PFSK-1 (cell line): ENCODE results near the gene GALNS.

Experiments
- FOXP2 ChIP-seq: optimal IDR thresholded peaks from 2 replicates; pipeline ENCODE3; 2011; ENCODE audit warnings: borderline replicate concordance, control low read depth, inconsistent platforms; ENCODE audit not compliant: insufficient read depth; ENCODE audit errors: extremely low read length, extremely low read depth
- POLR2AphosphoS5 ChIP-seq: IDR thresholded peaks from 2 replicates; pipeline ENCODE4 v1.6.1; 2012; ENCODE audit warnings: low read depth, mild to moderate bottlenecking, control low read depth, low read length, moderate library complexity
- SIN3A ChIP-seq: IDR thresholded peaks from 2 replicates; pipeline ENCODE4 v1.6.1; 2012; ENCODE audit warnings: mild to moderate bottlenecking, low read length, moderate library complexity, borderline replicate concordance; ENCODE audit not compliant: insufficient read depth
- TAF1 ChIP-seq: IDR thresholded peaks from 2 replicates; pipeline ENCODE4 v1.6.1; 2012; ENCODE audit warnings: low read length, control low read depth, borderline replicate concordance; ENCODE audit not compliant: insufficient read depth
- TF ChIP-seq, protein P1 (sequence below), 2 experiments: IDR thresholded peaks; 2 replicates each; pipeline versions ENCODE4 v1.6.1 to v1.8.0; 2011 to 2012; ENCODE audit warnings: low read depth in 2 of 2, low read length in 2 of 2, control low read depth in 1 of 2, inconsistent platforms in 1 of 2, mild to moderate bottlenecking in 1 of 2, moderate library complexity in 1 of 2; ENCODE audit not compliant: insufficient read depth in 1 of 2

The GALNS gene

DNA sequence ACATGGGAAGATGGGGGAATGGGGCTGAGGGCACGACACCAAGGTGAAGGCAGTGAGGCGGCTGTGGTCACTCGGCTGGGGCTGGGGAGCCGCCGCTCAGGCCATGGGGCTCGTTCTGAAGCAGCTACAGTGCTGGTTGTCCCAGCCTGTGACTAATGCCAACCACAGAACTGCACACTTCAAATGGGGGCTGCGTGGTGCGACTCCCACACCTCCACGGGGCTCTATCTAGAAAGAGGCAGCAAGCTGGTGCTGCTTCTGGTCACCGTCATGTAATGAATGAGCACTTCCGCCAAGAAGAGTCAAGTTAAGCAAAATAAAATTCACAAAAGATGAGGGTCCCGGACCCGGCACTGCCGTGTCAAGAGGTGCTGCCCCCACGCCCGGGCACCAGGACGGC, 20.0 kb downstream of the GALNS start:
- TF ChIP-seq FOXP2 (no peak), TAF1 (no peak), POLR2AphosphoS5 (no peak), SIN3A (no peak)
- TF ChIP-seq, protein P1, sequence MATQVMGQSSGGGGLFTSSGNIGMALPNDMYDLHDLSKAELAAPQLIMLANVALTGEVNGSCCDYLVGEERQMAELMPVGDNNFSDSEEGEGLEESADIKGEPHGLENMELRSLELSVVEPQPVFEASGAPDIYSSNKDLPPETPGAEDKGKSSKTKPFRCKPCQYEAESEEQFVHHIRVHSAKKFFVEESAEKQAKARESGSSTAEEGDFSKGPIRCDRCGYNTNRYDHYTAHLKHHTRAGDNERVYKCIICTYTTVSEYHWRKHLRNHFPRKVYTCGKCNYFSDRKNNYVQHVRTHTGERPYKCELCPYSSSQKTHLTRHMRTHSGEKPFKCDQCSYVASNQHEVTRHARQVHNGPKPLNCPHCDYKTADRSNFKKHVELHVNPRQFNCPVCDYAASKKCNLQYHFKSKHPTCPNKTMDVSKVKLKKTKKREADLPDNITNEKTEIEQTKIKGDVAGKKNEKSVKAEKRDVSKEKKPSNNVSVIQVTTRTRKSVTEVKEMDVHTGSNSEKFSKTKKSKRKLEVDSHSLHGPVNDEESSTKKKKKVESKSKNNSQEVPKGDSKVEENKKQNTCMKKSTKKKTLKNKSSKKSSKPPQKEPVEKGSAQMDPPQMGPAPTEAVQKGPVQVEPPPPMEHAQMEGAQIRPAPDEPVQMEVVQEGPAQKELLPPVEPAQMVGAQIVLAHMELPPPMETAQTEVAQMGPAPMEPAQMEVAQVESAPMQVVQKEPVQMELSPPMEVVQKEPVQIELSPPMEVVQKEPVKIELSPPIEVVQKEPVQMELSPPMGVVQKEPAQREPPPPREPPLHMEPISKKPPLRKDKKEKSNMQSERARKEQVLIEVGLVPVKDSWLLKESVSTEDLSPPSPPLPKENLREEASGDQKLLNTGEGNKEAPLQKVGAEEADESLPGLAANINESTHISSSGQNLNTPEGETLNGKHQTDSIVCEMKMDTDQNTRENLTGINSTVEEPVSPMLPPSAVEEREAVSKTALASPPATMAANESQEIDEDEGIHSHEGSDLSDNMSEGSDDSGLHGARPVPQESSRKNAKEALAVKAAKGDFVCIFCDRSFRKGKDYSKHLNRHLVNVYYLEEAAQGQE (IDR thresholded peaks at IDR 0.05; ENCODE audit: insufficient read depth in 1 of 2, low read depth in 2 of 2, low read length in 2 of 2): no peak

DNA sequence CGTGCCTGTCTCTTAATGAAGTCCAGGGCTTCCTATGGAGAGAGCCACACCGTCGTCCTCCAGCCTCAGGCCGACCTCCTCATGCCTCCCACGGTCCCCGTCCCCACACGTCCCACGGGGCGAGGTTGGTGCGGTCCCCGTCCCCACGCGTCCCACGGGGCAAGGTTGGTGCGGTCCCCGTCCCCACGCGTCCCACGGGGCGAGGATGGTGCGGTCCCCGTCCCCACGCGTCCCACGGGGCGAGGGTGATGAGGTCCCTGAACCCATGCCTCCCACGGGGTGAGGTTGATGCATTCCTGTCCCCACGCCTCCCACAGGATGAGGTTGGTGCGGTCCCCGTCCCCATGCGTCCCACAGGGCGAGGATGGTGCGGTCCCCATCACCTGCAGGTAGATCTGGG, 20.9 kb downstream of the GALNS start:
- TF ChIP-seq FOXP2 (no peak), TAF1 (no peak), POLR2AphosphoS5 (no peak), SIN3A (no peak)
- TF ChIP-seq, protein P1 (IDR thresholded peaks at IDR 0.05; ENCODE audit: insufficient read depth in 1 of 2, low read depth in 2 of 2, low read length in 2 of 2): no peak

DNA sequence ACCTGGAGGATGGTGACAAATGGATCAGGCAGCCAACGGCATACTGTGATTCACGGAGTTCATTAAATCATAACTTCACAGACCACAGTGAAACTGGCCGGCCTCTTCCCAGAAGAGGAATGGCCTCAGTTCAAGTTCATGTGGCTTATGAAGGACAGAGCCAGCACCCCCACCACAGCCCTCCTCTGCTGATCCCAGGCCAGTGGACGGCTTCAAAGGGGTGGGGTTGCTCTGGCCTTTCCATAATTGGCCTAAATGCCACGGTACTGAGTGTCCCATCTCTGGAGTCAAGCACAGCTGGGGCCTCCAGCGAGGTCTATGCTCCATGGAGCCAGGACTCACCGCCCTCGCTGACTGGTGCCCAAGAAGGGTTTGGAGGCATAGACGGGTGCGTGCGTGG, 21.4 kb downstream of the GALNS start:
- TF ChIP-seq TAF1 (no peak), SIN3A (no peak), POLR2AphosphoS5 (no peak), FOXP2 (no peak)
- TF ChIP-seq, protein P1 (IDR thresholded peaks at IDR 0.05; ENCODE audit: insufficient read depth in 1 of 2, low read depth in 2 of 2, low read length in 2 of 2): no peak

DNA sequence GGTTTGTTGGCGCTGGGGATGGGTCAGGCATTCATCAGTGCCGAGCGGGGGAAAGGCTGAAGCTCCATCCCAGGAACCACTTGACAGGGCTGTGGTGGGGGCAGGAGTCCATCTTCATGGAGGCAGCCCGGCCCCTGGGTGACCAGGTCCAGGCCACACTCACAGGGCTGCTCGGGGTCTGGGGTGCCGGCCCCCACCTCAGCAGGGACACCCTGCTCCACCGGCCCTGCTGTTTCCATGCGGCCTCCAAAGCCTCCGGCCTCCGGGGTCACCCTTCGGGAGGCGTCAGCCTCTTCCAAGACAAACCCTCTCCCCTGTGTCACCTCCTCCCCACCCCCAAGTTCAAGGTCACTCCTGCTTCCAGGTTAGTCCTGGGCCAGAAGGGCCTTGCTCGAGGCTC, 22.1 kb downstream of the GALNS start:
- TF ChIP-seq FOXP2 (no peak), POLR2AphosphoS5 (no peak), TAF1 (no peak), SIN3A (no peak)
- TF ChIP-seq, protein P1 (IDR thresholded peaks at IDR 0.05; ENCODE audit: insufficient read depth in 1 of 2, low read depth in 2 of 2, low read length in 2 of 2): no peak

DNA sequence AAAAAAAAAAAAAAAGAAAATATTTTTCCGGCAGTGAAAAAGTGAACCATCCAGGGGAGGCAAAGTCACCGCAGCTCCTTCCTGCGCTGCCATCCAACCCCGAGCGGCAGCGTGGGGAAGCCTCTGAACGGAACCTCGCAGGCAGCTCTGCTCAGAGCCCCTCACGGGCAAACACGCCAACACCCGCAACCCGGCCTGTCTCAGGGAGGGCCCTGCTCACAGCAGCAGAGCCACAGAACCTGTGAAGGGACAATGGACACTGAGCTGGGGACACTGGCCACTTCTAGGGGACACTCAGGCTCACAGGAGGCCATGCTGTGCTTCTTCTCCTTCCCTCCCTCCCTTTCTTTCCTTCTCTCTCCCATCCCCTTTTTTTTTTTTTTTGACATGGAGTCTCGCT, 23.7 kb downstream of the GALNS start:
- no peak for TF ChIP-seq POLR2AphosphoS5
